ENCODE data around the gene ZNF407. TPM values are rescaled to one million over a fixed set of nuclear protein-coding genes. Genes with fewer than 3 reads are reported as not detected.

The ZNF407 gene
- total and polyA plus RNA-seq, 4 donors = 1.3 to 21.1 (median 9.5) TPM

- DNase-seq (no peak), ATAC-seq (ENCODE audit: low FRiP score) (no peak)
- no peaks in the 10 kb centered on the region for H3K4me1 ChIP-seq (ENCODE audit: control insufficient read depth in 1 of 2, insufficient read depth in 2 of 2, low read length in 2 of 2)
- H3K27ac ChIP-seq (ENCODE audit: low read depth in 1 of 2, low read length in 2 of 2) = no peak overlapping the region
- peaks cover 0 to 6% of the 10 kb centered on the region in 2 donors for H3K36me3 ChIP-seq (ENCODE audit: control insufficient read depth in 1 of 2, insufficient read depth in 2 of 2, low read length in 1 of 2)
- intact Hi-C loops (cut with DNase I) = no loop called here
- 97 to 98% methylated on average over 1 of the region's 1 CpG for WGBS, 2 donors
- no peaks in the 10 kb centered on the region for H3K27me3 ChIP-seq (ENCODE audit: control insufficient read depth in 1 of 2, insufficient read depth in 2 of 2, low read length in 1 of 2)
- peaks cover 2% of the 10 kb centered on the region for H3K9me3 ChIP-seq (ENCODE audit: control insufficient read depth, low read length)
- H3K4me3 ChIP-seq (ENCODE audit: low read length in 2 of 2) = no peak overlapping the region
These were observed 39.4 kb downstream of the ZNF407 start for GRCh38 chr18:74637070-74637469.

GRCh38 chr18:74638210-74638609 is 40.5 kb downstream of the ZNF407 start:
- Histone ChIP-seq H3K36me3 (ENCODE audit: control insufficient read depth in 1 of 2, insufficient read depth in 2 of 2, low read length in 1 of 2) (peaks cover 0 to 6% of the 10 kb centered on the region in 2 donors), H3K9me3 (ENCODE audit: control insufficient read depth, low read length) (peaks cover 2% of the 10 kb centered on the region), H3K4me1 (ENCODE audit: control insufficient read depth in 1 of 2, insufficient read depth in 2 of 2, low read length in 2 of 2) (no peaks in the 10 kb centered on the region), H3K4me3 (ENCODE audit: low read length in 2 of 2) (no peak overlapping the region), H3K27ac (ENCODE audit: low read depth in 1 of 2, low read length in 2 of 2) (no peak overlapping the region), H3K27me3 (ENCODE audit: control insufficient read depth in 1 of 2, insufficient read depth in 2 of 2, low read length in 1 of 2) (no peaks in the 10 kb centered on the region)
- intact Hi-C loops (cut with DNase I) = no loop called here
- no peak for DNase-seq
- no peak for ATAC-seq (ENCODE audit: low FRiP score)
- 87 to 93% methylated on average over 3 of the region's 3 CpGs for WGBS, 2 donors

- H3K27me3 ChIP-seq (ENCODE audit: control insufficient read depth in 1 of 2, insufficient read depth in 2 of 2, low read length in 1 of 2) = no peaks in the 10 kb centered on the region
- no peak overlapping the region for H3K4me3 ChIP-seq (ENCODE audit: low read length in 2 of 2)
- ATAC-seq (ENCODE audit: low FRiP score) = no peak
- peaks cover 0 to 1% of the 10 kb centered on the region in 2 donors for H3K36me3 ChIP-seq (ENCODE audit: control insufficient read depth in 1 of 2, insufficient read depth in 2 of 2, low read length in 1 of 2)
- no peaks in the 10 kb centered on the region for H3K4me1 ChIP-seq (ENCODE audit: control insufficient read depth in 1 of 2, insufficient read depth in 2 of 2, low read length in 2 of 2)
- no peaks in the 10 kb centered on the region for H3K9me3 ChIP-seq (ENCODE audit: control insufficient read depth, low read length)
- intact Hi-C loops (cut with DNase I) = no loop called here
- DNase-seq = no peak
- H3K27ac ChIP-seq (ENCODE audit: low read depth in 1 of 2, low read length in 2 of 2) = no peak overlapping the region
These were observed 47.0 kb downstream of the ZNF407 start for GRCh38 chr18:74644713-74645112.

- no peak for DNase-seq
- Histone ChIP-seq H3K27ac (ENCODE audit: low read depth in 1 of 2, low read length in 2 of 2) (no peak overlapping the region), H3K27me3 (ENCODE audit: control insufficient read depth in 1 of 2, insufficient read depth in 2 of 2, low read length in 1 of 2) (no peaks in the 10 kb centered on the region), H3K36me3 (ENCODE audit: control insufficient read depth in 1 of 2, insufficient read depth in 2 of 2, low read length in 1 of 2) (peaks cover 0 to 1% of the 10 kb centered on the region in 2 donors), H3K4me1 (ENCODE audit: control insufficient read depth in 1 of 2, insufficient read depth in 2 of 2, low read length in 2 of 2) (no peaks in the 10 kb centered on the region), H3K9me3 (ENCODE audit: control insufficient read depth, low read length) (no peaks in the 10 kb centered on the region), H3K4me3 (ENCODE audit: low read length in 2 of 2) (no peak overlapping the region)
- WGBS, 2 donors = 86 to 90% methylated on average over 2 of the region's 2 CpGs
- no peak for ATAC-seq (ENCODE audit: low FRiP score)
- intact Hi-C loops (cut with DNase I) = no loop called here
These were observed 48.0 kb downstream of the ZNF407 start for GRCh38 chr18:74645679-74646078.

- intact Hi-C loops (cut with DNase I) = loop anchor here (5.0 to 10.0 kb wide), 3 partner anchors 553 to 1696 kb away; partner anchors contain the start of gene PTGR3 (in 1 of the 2)
These were observed 53.9 kb downstream of the ZNF407 start for GRCh38 chr18:74651327-74652128.

GRCh38 chr18:74652392-74652988 is 54.8 kb downstream of the ZNF407 start:
- H3K4me1 ChIP-seq (ENCODE audit: control insufficient read depth in 1 of 2, insufficient read depth in 2 of 2, low read length in 2 of 2) = no peaks in the 10 kb centered on the region
- no peaks in the 10 kb centered on the region for H3K36me3 ChIP-seq (ENCODE audit: control insufficient read depth in 1 of 2, insufficient read depth in 2 of 2, low read length in 1 of 2)
- DNase-seq (no peak), ATAC-seq (ENCODE audit: low FRiP score) (no peak)
- intact Hi-C loops (cut with DNase I) = loop anchor here (5.0 to 10.0 kb wide), 3 partner anchors 552 to 1695 kb away; partner anchors contain the start of gene PTGR3 (in 1 of the 2)
- no peak overlapping the region for H3K27ac ChIP-seq (ENCODE audit: low read depth in 1 of 2, low read length in 2 of 2)
- 39 to 44% methylated on average over 4 of the region's 4 CpGs for WGBS, 2 donors
- no peaks in the 10 kb centered on the region for H3K27me3 ChIP-seq (ENCODE audit: control insufficient read depth in 1 of 2, insufficient read depth in 2 of 2, low read length in 1 of 2)
- no peak overlapping the region for H3K4me3 ChIP-seq (ENCODE audit: low read length in 2 of 2)
- no peaks in the 10 kb centered on the region for H3K9me3 ChIP-seq (ENCODE audit: control insufficient read depth, low read length)

More at GRCh38 chr18:74651327-74652128, 53.9 kb downstream of the ZNF407 start:
- H3K36me3 ChIP-seq (ENCODE audit: control insufficient read depth in 1 of 2, insufficient read depth in 2 of 2, low read length in 1 of 2) = no peaks in the 10 kb centered on the region
- no peak overlapping the region for H3K4me3 ChIP-seq (ENCODE audit: low read length in 2 of 2)
- DNase-seq (no peak), ATAC-seq (ENCODE audit: low FRiP score) (no peak)
- H3K27ac ChIP-seq (ENCODE audit: low read depth in 1 of 2, low read length in 2 of 2) = no peak overlapping the region
- H3K27me3 ChIP-seq (ENCODE audit: control insufficient read depth in 1 of 2, insufficient read depth in 2 of 2, low read length in 1 of 2) = no peaks in the 10 kb centered on the region
- H3K9me3 ChIP-seq (ENCODE audit: control insufficient read depth, low read length) = no peaks in the 10 kb centered on the region
- WGBS, 2 donors = 79 to 81% methylated on average over 8 of the region's 8 CpGs
- no peaks in the 10 kb centered on the region for H3K4me1 ChIP-seq (ENCODE audit: control insufficient read depth in 1 of 2, insufficient read depth in 2 of 2, low read length in 2 of 2)

GRCh38 chr18:74654638-74655037 is 57.0 kb downstream of the ZNF407 start:
- Histone ChIP-seq H3K27me3 (ENCODE audit: control insufficient read depth in 1 of 2, insufficient read depth in 2 of 2, low read length in 1 of 2) (no peaks in the 10 kb centered on the region), H3K4me1 (ENCODE audit: control insufficient read depth in 1 of 2, insufficient read depth in 2 of 2, low read length in 2 of 2) (no peaks in the 10 kb centered on the region), H3K9me3 (ENCODE audit: control insufficient read depth, low read length) (no peaks in the 10 kb centered on the region), H3K4me3 (ENCODE audit: low read length in 2 of 2) (no peak overlapping the region), H3K36me3 (ENCODE audit: control insufficient read depth in 1 of 2, insufficient read depth in 2 of 2, low read length in 1 of 2) (no peaks in the 10 kb centered on the region), H3K27ac (ENCODE audit: low read depth in 1 of 2, low read length in 2 of 2) (no peak overlapping the region)
- intact Hi-C loops (cut with DNase I) = loop anchor here (5.0 to 10.0 kb wide), 4 partner anchors 550 to 1693 kb away; partner anchors contain the start of gene PTGR3 (in 1 of the 2)
- no peak for ATAC-seq (ENCODE audit: low FRiP score)
- no peak for DNase-seq
- WGBS, 2 donors = 45 to 59% methylated on average over 2 of the region's 2 CpGs

GRCh38 chr18:74661008-74661407 is 63.3 kb downstream of the ZNF407 start:
- no peaks in the 10 kb centered on the region for H3K9me3 ChIP-seq (ENCODE audit: control insufficient read depth, low read length)
- WGBS, 2 donors = 90 to 92% methylated on average over 2 of the region's 2 CpGs
- DNase-seq (no peak), ATAC-seq (ENCODE audit: low FRiP score) (no peak)
- intact Hi-C loops (cut with DNase I) = no loop called here
- H3K27ac ChIP-seq (ENCODE audit: low read depth in 1 of 2, low read length in 2 of 2) = no peak overlapping the region
- peaks cover 0 to 3% of the 10 kb centered on the region in 2 donors for H3K36me3 ChIP-seq (ENCODE audit: control insufficient read depth in 1 of 2, insufficient read depth in 2 of 2, low read length in 1 of 2)
- no peaks in the 10 kb centered on the region for H3K4me1 ChIP-seq (ENCODE audit: control insufficient read depth in 1 of 2, insufficient read depth in 2 of 2, low read length in 2 of 2)
- H3K4me3 ChIP-seq (ENCODE audit: low read length in 2 of 2) = no peak overlapping the region
- no peaks in the 10 kb centered on the region for H3K27me3 ChIP-seq (ENCODE audit: control insufficient read depth in 1 of 2, insufficient read depth in 2 of 2, low read length in 1 of 2)

GRCh38 chr18:74661691-74662090 is 64.0 kb downstream of the ZNF407 start:
- intact Hi-C loops (cut with DNase I) = no loop called here
- no peak overlapping the region for H3K4me3 ChIP-seq (ENCODE audit: low read length in 2 of 2)

More at GRCh38 chr18:74661691-74662090, 64.0 kb downstream of the ZNF407 start:
- H3K9me3 ChIP-seq (ENCODE audit: control insufficient read depth, low read length) = no peaks in the 10 kb centered on the region
- no peaks in the 10 kb centered on the region for H3K4me1 ChIP-seq (ENCODE audit: control insufficient read depth in 1 of 2, insufficient read depth in 2 of 2, low read length in 2 of 2)
- no peaks in the 10 kb centered on the region for H3K27me3 ChIP-seq (ENCODE audit: control insufficient read depth in 1 of 2, insufficient read depth in 2 of 2, low read length in 1 of 2)
- H3K36me3 ChIP-seq (ENCODE audit: control insufficient read depth in 1 of 2, insufficient read depth in 2 of 2, low read length in 1 of 2) = peaks cover 0 to 3% of the 10 kb centered on the region in 2 donors
- DNase-seq = no peak
- 77 to 83% methylated on average over 6 of the region's 6 CpGs for WGBS, 2 donors
- no peak for ATAC-seq (ENCODE audit: low FRiP score)
- no peak overlapping the region for H3K27ac ChIP-seq (ENCODE audit: low read depth in 1 of 2, low read length in 2 of 2)

All from aorta (tissue), 5 donors.